ENCODE results near the gene CALCA. TPM values are rescaled to one million over a fixed set of nuclear protein-coding genes. Genes with fewer than 3 reads are reported as not detected.

Gene CALCA
- total RNA-seq, 3 donors from 2014 or later, result not detected

DNA sequence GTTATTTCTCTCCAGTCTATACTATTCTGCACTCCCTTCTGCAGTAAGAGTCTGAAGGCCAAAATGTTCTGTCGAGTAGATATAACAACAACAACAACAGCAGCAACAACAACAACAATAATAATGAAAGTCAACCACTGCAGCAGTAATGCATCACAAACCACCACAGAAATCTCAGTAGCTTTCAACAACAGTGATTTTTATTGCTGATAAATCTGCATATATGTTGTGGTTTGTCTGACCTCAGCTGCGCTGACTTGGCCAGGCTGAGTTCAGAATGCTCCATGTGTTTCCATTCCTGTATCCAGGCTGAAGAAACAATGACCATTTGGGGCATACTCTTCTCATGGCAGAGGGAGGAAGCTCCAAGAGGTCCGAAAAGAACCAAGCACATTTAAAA is 47.8 kb downstream of the CALCA start:
- TF ChIP-seq, protein P1, sequence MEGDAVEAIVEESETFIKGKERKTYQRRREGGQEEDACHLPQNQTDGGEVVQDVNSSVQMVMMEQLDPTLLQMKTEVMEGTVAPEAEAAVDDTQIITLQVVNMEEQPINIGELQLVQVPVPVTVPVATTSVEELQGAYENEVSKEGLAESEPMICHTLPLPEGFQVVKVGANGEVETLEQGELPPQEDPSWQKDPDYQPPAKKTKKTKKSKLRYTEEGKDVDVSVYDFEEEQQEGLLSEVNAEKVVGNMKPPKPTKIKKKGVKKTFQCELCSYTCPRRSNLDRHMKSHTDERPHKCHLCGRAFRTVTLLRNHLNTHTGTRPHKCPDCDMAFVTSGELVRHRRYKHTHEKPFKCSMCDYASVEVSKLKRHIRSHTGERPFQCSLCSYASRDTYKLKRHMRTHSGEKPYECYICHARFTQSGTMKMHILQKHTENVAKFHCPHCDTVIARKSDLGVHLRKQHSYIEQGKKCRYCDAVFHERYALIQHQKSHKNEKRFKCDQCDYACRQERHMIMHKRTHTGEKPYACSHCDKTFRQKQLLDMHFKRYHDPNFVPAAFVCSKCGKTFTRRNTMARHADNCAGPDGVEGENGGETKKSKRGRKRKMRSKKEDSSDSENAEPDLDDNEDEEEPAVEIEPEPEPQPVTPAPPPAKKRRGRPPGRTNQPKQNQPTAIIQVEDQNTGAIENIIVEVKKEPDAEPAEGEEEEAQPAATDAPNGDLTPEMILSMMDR (IDR thresholded peaks at IDR 0.05), result no peak
- Histone ChIP-seq H3K27me3 (peaks cover 0 to 9% of the 10 kb centered on the region in 2 donors), H3K27ac (no peak overlapping the region), H3K4me1 (no peaks in the 10 kb centered on the region), H3K4me3 (no peak overlapping the region), H3K9me3 (peaks cover 0 to 5% of the 10 kb centered on the region in 2 donors), H3K36me3 (no peaks in the 10 kb centered on the region)
- intact Hi-C loops (cut with DNase I; ENCODE audit: low total_unique reads), result no loop called here
- DNase-seq (ENCODE audit: low spot score in 2 of 2), result no peak

Other genes with a start within 250 kb of the CALCA start
- gene CYP2R1, start 80.1 kb downstream of the CALCA start, total RNA-seq, result 10 to 100 TPM in 2 of 3 donors, 1 to 10 TPM in 1; 7.7 to 25.6 (median 21.0) TPM
- gene CALCB, start 101.2 kb upstream of the CALCA start, total RNA-seq, result not detected
- gene INSC, start 142.6 kb upstream of the CALCA start, total RNA-seq, result under 1 TPM in 2 of 3 donors, not detected in 1; 0.33 to 0.88 TPM

Data from breast epithelium (tissue), 4 donors.